Measurements from ENCODE around the gene ANKRD11. TPM values are rescaled to one million over a fixed set of nuclear protein-coding genes. Genes with fewer than 3 reads are reported as not detected.
A peak's percentile ranks its signal among the peaks of the same experiment; 100 is the strongest.

ANKRD11 gene
- polyA plus RNA-seq, 1 donor (not counting 4 experiments of a cell fraction or from before 2014, with no cell fraction given), result 30.1 TPM

DNA sequence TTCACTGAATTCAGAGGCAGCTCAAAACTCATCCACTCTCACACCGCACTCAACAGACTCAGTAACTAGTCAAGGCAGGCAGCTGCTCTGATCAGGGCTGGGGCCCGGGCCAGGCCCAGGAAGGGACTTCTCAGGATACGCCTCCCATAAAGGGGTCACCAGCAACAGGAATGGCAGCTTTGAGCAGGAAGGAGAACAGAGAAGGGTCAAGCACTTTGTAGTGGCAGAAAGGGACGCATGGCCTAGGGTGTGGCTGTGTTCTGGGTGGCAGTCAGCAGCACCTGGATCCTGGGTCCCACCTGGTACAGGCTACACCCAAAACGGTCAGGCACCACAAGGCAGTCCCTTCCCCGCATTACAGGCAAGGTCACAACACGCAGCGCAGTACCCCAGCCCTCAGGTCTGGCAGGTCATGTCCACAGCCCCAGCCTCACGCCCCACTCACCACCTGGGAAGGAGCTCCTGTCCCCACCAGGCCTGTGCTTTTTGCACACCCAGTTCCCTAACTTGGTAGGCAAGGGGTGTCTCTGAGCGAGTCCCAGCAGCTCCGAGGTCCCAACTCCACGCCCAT is 173.2 kb downstream of the ANKRD11 start:
- peak overlapping the region; percentile 65 for H3K27ac ChIP-seq (ENCODE audit: control insufficient read depth, insufficient read depth, low read length)
- dilution Hi-C loops (cut with MboI; ENCODE audit: extremely low pct_ligation_motif_present, low sequenced_read_pairs), result no loop called here
- no peak overlapping the region for H2AFZ ChIP-seq (ENCODE audit: control insufficient read depth, low read length)
- H3K4me3 ChIP-seq (ENCODE audit: control insufficient read depth in 2 of 3, extremely low read depth in 1 of 3, insufficient read depth in 2 of 3, low read depth in 1 of 3, low read length in 3 of 3), result no peak overlapping the region
- no peaks in the 10 kb centered on the region for H3K9me1 ChIP-seq (ENCODE audit: control insufficient read depth, extremely low read depth, insufficient read depth, low read length)
- H3K27me3 ChIP-seq (ENCODE audit: control insufficient read depth, extremely low read depth, insufficient read depth, low read length), result no peaks in the 10 kb centered on the region
- no peak for FAIRE-seq
- H3K79me2 ChIP-seq (ENCODE audit: control insufficient read depth, insufficient read depth, low read length), result peaks cover 82% of the 10 kb centered on the region
- H3K4me2 ChIP-seq (ENCODE audit: control insufficient read depth, extremely low read depth, insufficient read depth, low read depth, low read length), result peak overlapping the region; percentile 33
- TF ChIP-seq, protein P1, sequence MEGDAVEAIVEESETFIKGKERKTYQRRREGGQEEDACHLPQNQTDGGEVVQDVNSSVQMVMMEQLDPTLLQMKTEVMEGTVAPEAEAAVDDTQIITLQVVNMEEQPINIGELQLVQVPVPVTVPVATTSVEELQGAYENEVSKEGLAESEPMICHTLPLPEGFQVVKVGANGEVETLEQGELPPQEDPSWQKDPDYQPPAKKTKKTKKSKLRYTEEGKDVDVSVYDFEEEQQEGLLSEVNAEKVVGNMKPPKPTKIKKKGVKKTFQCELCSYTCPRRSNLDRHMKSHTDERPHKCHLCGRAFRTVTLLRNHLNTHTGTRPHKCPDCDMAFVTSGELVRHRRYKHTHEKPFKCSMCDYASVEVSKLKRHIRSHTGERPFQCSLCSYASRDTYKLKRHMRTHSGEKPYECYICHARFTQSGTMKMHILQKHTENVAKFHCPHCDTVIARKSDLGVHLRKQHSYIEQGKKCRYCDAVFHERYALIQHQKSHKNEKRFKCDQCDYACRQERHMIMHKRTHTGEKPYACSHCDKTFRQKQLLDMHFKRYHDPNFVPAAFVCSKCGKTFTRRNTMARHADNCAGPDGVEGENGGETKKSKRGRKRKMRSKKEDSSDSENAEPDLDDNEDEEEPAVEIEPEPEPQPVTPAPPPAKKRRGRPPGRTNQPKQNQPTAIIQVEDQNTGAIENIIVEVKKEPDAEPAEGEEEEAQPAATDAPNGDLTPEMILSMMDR (optimal IDR thresholded peaks at IDR 0.05 in 1 of 3, IDR thresholded peaks at IDR 0.05 in 1 of 3, conservative IDR thresholded peaks at IDR 0.05 in 1 of 3; ENCODE audit: extremely low read depth in 1 of 3, insufficient read depth in 2 of 3, low read length in 3 of 3), result no peak
- no peak for TF ChIP-seq EZH2 (IDR thresholded peaks at IDR 0.05; ENCODE audit: low read length)
- H3K9ac ChIP-seq (ENCODE audit: control insufficient read depth, extremely low read depth, insufficient read depth, low read length), result peak overlapping the region; percentile 4
- peaks cover 9% of the 10 kb centered on the region for H4K20me1 ChIP-seq (ENCODE audit: control insufficient read depth, extremely low read depth, insufficient read depth, low read length)
- no peak for DNase-seq (ENCODE audit: low read depth, low spot score)
- peaks cover 8% of the 10 kb centered on the region for H3K9me3 ChIP-seq (ENCODE audit: control insufficient read depth, low read depth, low read length)
- peaks cover 11 to 28% of the 10 kb centered on the region in 2 experiments for H3K36me3 ChIP-seq (ENCODE audit: control insufficient read depth in 2 of 2, extremely low read depth in 1 of 2, insufficient read depth in 2 of 2, low read length in 2 of 2)
- peaks cover 87% of the 10 kb centered on the region for H3K4me1 ChIP-seq (ENCODE audit: control insufficient read depth, extremely low read depth, insufficient read depth, low read length)

DNA sequence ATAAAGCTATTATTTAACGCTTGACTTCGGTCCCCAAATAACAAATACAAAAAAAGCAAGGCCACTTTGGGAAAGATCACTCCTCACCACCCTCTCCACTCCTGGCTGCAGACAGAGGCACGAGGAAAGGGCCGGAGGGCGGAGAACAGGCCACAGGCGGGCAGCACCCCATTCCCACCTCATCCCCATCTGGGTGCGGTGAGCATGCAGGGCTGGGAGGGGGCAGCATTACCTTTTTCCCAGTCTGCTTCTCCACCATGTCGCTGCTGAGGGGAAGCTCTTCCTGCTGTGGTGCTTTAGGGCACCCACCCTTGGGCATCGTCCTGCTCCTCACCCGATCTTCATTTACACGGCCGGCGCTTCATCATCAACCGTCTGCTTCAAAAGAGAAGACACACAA is 173.7 kb downstream of the ANKRD11 start:
- Histone ChIP-seq H3K4me1 (ENCODE audit: control insufficient read depth, extremely low read depth, insufficient read depth, low read length) (peaks cover 84% of the 10 kb centered on the region), H3K9me1 (ENCODE audit: control insufficient read depth, extremely low read depth, insufficient read depth, low read length) (no peaks in the 10 kb centered on the region), H3K9me3 (ENCODE audit: control insufficient read depth, low read depth, low read length) (peaks cover 8% of the 10 kb centered on the region), H4K20me1 (ENCODE audit: control insufficient read depth, extremely low read depth, insufficient read depth, low read length) (peaks cover 8% of the 10 kb centered on the region), H3K4me2 (ENCODE audit: control insufficient read depth, extremely low read depth, insufficient read depth, low read depth, low read length) (peak overlapping the region; percentile 33), H3K36me3 (ENCODE audit: control insufficient read depth in 2 of 2, extremely low read depth in 1 of 2, insufficient read depth in 2 of 2, low read length in 2 of 2) (peaks cover 11 to 31% of the 10 kb centered on the region in 2 experiments), H3K79me2 (ENCODE audit: control insufficient read depth, insufficient read depth, low read length) (peaks cover 82% of the 10 kb centered on the region), H3K9ac (ENCODE audit: control insufficient read depth, extremely low read depth, insufficient read depth, low read length) (peak overlapping the region; percentile 4), H3K27ac (ENCODE audit: control insufficient read depth, insufficient read depth, low read length) (peak overlapping the region; percentile 65), H3K4me3 (ENCODE audit: control insufficient read depth in 2 of 3, extremely low read depth in 1 of 3, insufficient read depth in 2 of 3, low read depth in 1 of 3, low read length in 3 of 3) (no peak overlapping the region), H2AFZ (ENCODE audit: control insufficient read depth, low read length) (no peak overlapping the region), H3K27me3 (ENCODE audit: control insufficient read depth, extremely low read depth, insufficient read depth, low read length) (no peaks in the 10 kb centered on the region)
- TF ChIP-seq EZH2 (IDR thresholded peaks at IDR 0.05; ENCODE audit: low read length), result no peak
- TF ChIP-seq, protein P1 (optimal IDR thresholded peaks at IDR 0.05 in 1 of 3, IDR thresholded peaks at IDR 0.05 in 1 of 3, conservative IDR thresholded peaks at IDR 0.05 in 1 of 3; ENCODE audit: extremely low read depth in 1 of 3, insufficient read depth in 2 of 3, low read length in 3 of 3), result no peak
- no peak for FAIRE-seq
- dilution Hi-C loops (cut with MboI; ENCODE audit: extremely low pct_ligation_motif_present, low sequenced_read_pairs), result no loop called here
- no peak for DNase-seq (ENCODE audit: low read depth, low spot score)
